ENCODE results near the gene ACOX3. TPM values are rescaled to one million over a fixed set of nuclear protein-coding genes. Genes with fewer than 3 reads are reported as not detected.

The ACOX3 gene
- total RNA-seq, 4 donors from 2014 or later = 17.3 to 36.0 (median 24.5) TPM

DNA sequence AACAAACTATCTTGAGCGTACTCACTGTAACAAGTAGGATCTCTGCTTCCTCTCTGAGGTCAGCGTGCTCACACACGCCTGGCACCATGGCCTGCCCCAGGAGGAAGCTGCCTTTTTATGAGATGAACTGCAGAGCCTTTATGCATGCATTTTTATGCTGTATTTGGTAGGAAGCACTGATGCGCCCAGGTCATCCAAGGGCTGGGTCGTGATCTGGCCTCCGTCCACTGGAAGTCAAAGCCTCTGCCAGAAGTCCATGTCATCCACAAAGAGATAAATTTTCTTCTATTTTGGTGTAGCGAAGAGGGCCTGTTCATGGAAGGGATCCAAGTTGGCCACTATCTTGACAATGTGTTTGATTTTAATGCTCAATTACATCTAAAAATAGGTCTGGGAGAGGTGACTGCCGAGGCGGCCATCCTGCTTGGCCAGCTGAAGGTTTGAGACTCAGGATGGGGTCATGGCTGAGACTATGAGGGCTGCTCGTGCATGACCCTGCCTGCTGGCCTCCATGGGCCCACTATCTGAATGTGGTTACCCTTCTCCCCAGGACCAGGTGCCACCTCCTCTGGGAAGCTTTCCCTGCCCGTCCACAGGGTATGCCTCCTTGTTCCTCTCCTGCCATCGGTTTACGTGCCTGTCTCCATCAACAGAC lies 120.7 kb downstream of the ACOX3 start:
- no peak for TF ChIP-seq CTCF (IDR thresholded peaks at IDR 0.05)
- no peak for TF ChIP-seq POLR2A (IDR thresholded peaks at IDR 0.05)
- no peak for TF ChIP-seq EP300 (IDR thresholded peaks at IDR 0.05)
- Histone ChIP-seq H3K36me3 (no peaks in the 10 kb centered on the region), H3K4me1 (peaks cover 0 to 24% (median 0%) of the 10 kb centered on the region in 4 donors), H3K27ac (peak overlapping the region in 1 of 4 donors; percentile 34), H3K9me3 (peaks cover 0 to 14% (median 0%) of the 10 kb centered on the region in 4 donors), H3K27me3 (no peaks in the 10 kb centered on the region), H3K4me3 (no peak overlapping the region)
- no peak for DNase-seq (ENCODE audit: low spot score in 2 of 2)
- WGBS, 2 donors = 48 to 55% methylated on average over 13 of the region's 13 CpGs

GRCh38 chr4:8319061-8319460 lies 121.5 kb downstream of the ACOX3 start:
- TF ChIP-seq EP300 (IDR thresholded peaks at IDR 0.05) = no peak
- TF ChIP-seq CTCF (IDR thresholded peaks at IDR 0.05) = no peak
- no peak for TF ChIP-seq POLR2A (IDR thresholded peaks at IDR 0.05)
- no peak for DNase-seq (ENCODE audit: low spot score in 2 of 2)
- 66 to 90% methylated on average over 6 of the region's 6 CpGs for WGBS, 2 donors
- H3K27me3 ChIP-seq = no peaks in the 10 kb centered on the region
- no peak overlapping the region for H3K27ac ChIP-seq
- peaks cover 0 to 10% (median 0%) of the 10 kb centered on the region in 4 donors for H3K9me3 ChIP-seq
- peaks cover 0 to 24% (median 0%) of the 10 kb centered on the region in 4 donors for H3K4me1 ChIP-seq
- H3K36me3 ChIP-seq = no peaks in the 10 kb centered on the region
- no peak overlapping the region for H3K4me3 ChIP-seq

- no peak for DNase-seq (ENCODE audit: low spot score in 2 of 2)
- Histone ChIP-seq H3K27ac (no peak overlapping the region), H3K36me3 (no peaks in the 10 kb centered on the region), H3K4me1 (peaks cover 0 to 24% (median 0%) of the 10 kb centered on the region in 4 donors), H3K4me3 (no peak overlapping the region), H3K27me3 (no peaks in the 10 kb centered on the region), H3K9me3 (peaks cover 0 to 4% (median 0%) of the 10 kb centered on the region in 4 donors)
- WGBS, 2 donors = 87 to 92% methylated on average over 7 of the region's 7 CpGs
- TF ChIP-seq EP300 (IDR thresholded peaks at IDR 0.05) (no peak), CTCF (IDR thresholded peaks at IDR 0.05) (no peak), POLR2A (IDR thresholded peaks at IDR 0.05) (no peak)
These were observed 122.0 kb downstream of the ACOX3 start for GRCh38 chr4:8318509-8318908.

GRCh38 chr4:8317474-8317873 lies 123.0 kb downstream of the ACOX3 start:
- TF ChIP-seq POLR2A (IDR thresholded peaks at IDR 0.05) = no peak
- TF ChIP-seq CTCF (IDR thresholded peaks at IDR 0.05) = no peak
- no peak for TF ChIP-seq EP300 (IDR thresholded peaks at IDR 0.05)
- H3K27ac ChIP-seq = no peak overlapping the region
- no peak overlapping the region for H3K4me3 ChIP-seq
- H3K4me1 ChIP-seq = peaks cover 0 to 24% (median 0%) of the 10 kb centered on the region in 4 donors
- WGBS, 2 donors = 86 to 90% methylated on average over 6 of the region's 6 CpGs
- no peaks in the 10 kb centered on the region for H3K27me3 ChIP-seq
- no peaks in the 10 kb centered on the region for H3K36me3 ChIP-seq
- DNase-seq (ENCODE audit: low spot score in 2 of 2) = no peak
- peaks cover 0 to 9% (median 2%) of the 10 kb centered on the region in 4 donors for H3K9me3 ChIP-seq

DNA sequence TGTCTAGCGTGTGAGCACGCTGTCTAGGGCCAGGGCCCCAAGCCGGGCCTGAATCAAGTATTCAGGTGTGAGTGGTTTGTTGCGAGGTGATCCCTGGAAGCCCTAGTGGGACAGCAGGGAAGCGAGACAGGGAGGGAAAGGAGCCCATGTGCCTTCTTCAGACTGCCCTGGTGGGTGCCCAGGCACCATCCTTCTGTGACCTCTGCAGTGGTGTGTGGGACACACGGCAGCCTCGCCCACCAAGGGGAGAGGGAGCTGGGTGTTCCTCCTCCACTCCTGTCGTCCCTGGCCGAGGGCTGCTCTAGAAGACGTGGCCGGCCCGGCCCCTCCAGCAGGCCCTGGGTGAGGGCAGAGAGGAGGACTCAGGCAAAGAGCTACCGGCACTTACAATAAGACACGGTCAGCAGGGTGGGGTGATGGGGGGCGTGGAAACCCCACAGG lies 123.6 kb downstream of the ACOX3 start:
- TF ChIP-seq CTCF (IDR thresholded peaks at IDR 0.05) (no peak), EP300 (IDR thresholded peaks at IDR 0.05) (no peak), POLR2A (IDR thresholded peaks at IDR 0.05) (no peak)
- WGBS, 2 donors = 87% methylated on average over 15 of the region's 15 CpGs

More for the DNA sequence above, 123.6 kb downstream of the ACOX3 start:
- Histone ChIP-seq H3K36me3 (no peaks in the 10 kb centered on the region), H3K27me3 (no peaks in the 10 kb centered on the region), H3K27ac (no peak overlapping the region), H3K4me1 (peaks cover 0 to 24% (median 0%) of the 10 kb centered on the region in 4 donors), H3K9me3 (peaks cover 0 to 15% (median 2%) of the 10 kb centered on the region in 4 donors), H3K4me3 (no peak overlapping the region)
- no peak for DNase-seq (ENCODE audit: low spot score in 2 of 2)
